ENCODE results near the gene DPP8.

GRCh38 chr15:65533057-65533756 is 15.7 kb upstream of the DPP8 start:
- TF ChIP-seq ZNF10 (tag by site-specific recombination; IDR thresholded peaks at IDR 0.05) (peak; percentile 20; the same call in 1 of the 2 replicates), CTCF (tag by site-specific recombination; IDR thresholded peaks at IDR 0.05) (no peak), REST (tag by site-specific recombination; IDR thresholded peaks at IDR 0.05) (no peak), ZNF561 (tag by site-specific recombination; IDR thresholded peaks at IDR 0.05; ENCODE audit: borderline replicate concordance) (no peak; the same call in 1 of the 2 replicates), ZNF548 (tag by site-specific recombination; IDR thresholded peaks at IDR 0.05) (no peak), ZNF24 (tag by site-specific recombination; IDR thresholded peaks at IDR 0.05) (no peak; the same call in 1 of the 2 replicates)
